HG03060 (cell line): ENCODE data around the gene RPL36AL.
A peak's percentile ranks its signal among the peaks of the same experiment; 100 is the strongest.
"Not testable (repeated sequence)": the region's sequence is repeated elsewhere in the genome, so short reads cannot be mapped to it uniquely, and the experiment has no call there.

Source experiments
- ATAC-seq: cut with Tn5 transposase; IDR thresholded peaks from one replicate; pipeline ENCODE4 v1.9.1; 2021; ENCODE audit warnings: low read depth, moderate number of reproducible peaks; ENCODE audit not compliant: unreplicated experiment

The RPL36AL gene

GRCh38 chr14:49619730-49620129, 696 bp downstream of the RPL36AL start:
- no peak for ATAC-seq

GRCh38 chr14:49619273-49619672, 1.2 kb downstream of the RPL36AL start:
- not testable (repeated sequence) for ATAC-seq

- no peak for ATAC-seq
Observed at GRCh38 chr14:49617852-49618519, 2.4 kb downstream of the RPL36AL start.

DNA sequence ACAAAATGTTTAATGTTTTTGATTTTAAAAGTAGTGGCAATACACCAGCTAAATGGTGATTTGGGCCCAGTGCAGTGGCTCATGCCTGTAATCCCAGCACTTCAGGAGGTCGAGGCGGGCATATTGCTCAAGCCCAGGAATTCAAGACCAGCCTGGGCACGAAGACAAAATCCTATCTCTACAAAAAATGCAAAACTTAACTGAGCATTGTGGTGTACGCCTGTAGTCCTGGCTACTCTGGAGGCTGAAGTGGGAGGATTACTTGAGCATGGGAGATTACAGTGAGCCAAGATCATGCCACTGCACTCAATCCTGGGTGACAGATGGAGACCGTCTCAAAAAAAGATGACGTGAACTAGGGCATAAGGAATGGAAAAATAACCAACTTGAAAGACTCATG, 4.7 kb downstream of the RPL36AL start:
- ATAC-seq, result no peak

GRCh38 chr14:49614196-49614595, 6.2 kb downstream of the RPL36AL start:
- ATAC-seq, result no peak

DNA sequence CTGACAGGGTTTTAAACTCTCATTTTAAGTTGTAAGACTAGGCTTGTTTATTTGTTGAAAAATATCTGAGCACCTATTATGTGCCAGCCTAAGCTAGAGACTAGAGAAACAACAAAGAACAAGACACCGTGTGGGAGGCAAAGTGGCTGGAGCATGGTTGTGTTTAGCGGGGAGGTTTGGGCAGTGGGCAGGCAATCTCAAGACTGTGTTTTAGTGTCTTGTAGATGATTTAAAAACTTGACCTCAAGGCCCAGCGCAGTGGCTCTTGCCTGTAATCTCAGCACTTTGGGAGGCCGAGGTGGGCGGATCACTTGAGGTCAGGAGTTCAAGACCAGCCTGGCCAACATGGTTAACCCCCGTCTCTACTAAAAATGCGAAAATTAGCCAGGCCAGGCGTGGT, 7.8 kb downstream of the RPL36AL start:
- no peak for ATAC-seq

DNA sequence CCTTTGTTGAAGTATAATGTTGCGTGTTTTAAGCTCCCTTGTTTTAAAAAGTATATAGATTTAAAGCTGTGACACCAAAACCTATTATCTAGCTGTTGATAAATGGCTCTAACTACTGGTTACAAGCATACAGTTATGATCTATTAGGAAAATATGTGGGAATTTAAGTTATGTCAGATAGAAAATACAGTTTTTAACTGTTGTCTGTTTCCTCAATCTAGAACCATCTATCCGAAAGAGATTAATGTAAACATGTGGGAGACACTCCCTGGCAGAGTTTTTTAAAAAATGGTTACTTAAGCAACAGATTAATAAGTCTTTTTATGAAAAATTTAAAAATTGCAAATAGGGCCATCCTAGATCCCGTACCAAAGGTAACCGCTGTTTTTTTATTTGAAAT, 8.2 kb downstream of the RPL36AL start:
- ATAC-seq, result no peak

GRCh38 chr14:49607583-49607982, 12.8 kb downstream of the RPL36AL start:
- no peak for ATAC-seq

DNA sequence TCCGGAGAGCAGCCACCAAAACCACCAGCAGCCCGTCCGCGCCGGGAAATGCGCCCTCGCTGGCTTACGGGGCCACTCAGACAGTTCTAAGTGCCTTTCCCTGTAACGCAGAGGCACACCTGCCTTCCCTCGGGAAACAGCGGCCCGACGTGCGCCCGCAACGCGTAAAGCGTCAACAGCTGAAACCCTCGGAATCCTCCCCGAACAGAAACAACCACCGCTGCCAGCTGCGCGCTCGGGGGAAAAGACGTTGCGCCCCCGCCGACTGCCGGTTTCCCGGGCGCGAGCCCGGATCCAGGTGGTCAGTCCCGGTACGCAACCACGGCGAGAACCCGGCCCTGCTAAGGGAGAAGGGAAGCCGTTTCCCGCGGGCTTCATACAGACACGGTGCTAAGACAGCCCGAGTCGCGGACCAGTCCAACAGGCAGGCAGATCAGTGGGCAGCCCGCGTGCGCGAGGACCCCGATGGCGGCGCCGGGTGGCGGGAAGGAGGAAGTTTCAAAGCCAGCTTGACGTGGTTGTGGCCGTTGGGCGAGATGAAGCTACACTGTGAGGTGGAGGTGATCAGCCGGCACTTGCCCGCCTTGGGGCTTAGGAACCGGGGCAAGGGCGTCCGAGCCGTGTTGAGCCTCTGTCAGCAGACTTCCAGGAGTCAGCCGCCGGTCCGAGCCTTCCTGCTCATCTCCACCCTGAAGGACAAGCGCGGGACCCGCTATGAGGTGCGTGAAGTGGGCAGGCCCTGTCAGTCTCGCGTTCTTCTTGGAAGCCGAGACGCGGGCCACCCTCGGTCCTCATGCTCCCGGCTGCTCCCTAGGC, 21.7 kb downstream of the RPL36AL start, which contains the start of gene LRR1:
Gene LRR1 (plus strand): TSS at position 456 of the 816 bp plus-strand sequence. CDS start 81 bp downstream, at position 537.
- ATAC-seq, result no peak

DNA sequence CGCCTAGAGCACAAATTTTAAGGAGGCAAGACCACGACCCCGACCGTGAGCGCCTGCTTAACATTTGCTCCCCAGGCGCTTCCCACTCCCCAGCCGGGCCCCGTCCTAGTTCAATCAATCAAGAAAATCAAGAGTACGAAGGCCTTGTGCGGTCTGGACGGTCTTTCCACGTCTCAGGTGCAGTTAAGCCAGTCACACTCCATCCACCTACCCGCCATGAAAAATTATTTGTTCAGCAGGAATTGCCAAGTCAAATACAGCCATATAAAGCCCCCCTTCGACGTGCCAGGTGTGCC, 22.3 kb downstream of the RPL36AL start:
- no peak for ATAC-seq

DNA sequence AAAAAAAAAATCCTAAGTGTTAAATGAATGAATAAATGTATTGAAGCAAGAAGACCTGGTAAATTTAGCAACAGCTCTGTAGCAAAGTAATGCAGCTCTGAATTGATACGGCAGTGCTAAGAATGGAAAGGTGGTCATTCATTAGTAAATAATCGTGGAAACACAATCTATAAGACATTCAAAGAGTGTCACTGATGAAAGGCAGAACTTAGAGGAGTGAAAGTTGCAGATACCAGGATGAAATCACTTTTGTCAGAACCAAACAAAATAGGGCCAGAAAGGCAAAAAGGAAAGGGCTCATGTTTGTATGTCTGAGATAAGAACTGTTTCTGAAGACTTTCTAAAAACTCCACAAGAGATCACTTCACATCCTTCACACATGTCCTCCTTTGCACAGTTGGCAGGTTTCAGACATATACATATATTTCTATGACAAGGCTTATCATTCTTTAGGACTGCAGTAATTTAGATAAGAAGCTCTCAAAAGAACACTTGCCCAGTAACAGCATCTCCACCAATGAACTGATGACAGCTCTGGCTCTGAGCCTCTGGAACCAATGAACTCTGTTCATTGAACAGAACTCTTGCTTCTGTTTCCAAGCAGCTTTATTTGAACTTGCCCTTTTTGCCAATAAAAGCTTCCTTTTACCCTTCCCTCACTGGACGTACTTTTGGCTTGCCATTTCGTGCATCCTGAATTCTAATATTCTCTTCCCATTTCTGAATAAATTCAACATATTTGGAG, 25.9 kb downstream of the RPL36AL start:
- ATAC-seq, result no peak

DNA sequence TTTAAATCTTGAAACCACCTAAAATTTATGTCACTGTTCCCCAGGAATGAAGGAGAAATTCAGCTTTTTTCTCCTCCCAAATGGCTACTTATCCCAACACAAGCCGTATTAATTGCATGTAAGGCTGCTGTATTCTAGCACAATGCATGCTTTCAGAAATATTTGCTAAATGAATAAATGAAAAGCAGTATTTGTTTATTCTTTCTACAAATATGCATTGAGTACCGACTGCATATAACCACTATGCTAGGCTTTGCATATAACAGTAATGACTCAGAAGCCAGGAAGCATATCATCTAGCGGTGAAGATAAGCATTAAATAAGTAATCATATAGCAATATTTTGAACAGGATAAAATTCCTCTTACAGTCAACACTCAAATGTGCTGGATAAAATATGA, 27.4 kb downstream of the RPL36AL start:
- ATAC-seq, result no peak

DNA sequence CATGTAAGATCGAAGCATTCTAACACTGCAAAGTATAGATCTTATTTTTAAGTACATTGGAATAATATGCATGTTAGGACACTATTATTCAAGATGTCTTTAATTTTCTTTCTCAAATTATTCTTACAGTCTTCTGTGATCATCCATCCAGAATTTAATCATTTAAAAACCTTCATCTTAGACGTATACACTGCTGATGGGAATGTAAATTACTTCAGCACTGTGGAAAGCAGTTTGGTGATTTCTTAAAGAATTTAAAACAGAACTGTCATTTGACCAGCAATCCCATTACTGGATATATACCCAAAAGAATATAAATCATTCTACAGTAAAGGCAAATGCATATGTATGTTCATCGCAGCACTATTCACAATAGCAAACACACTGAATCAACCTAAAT, 31.0 kb downstream of the RPL36AL start:
- no peak for ATAC-seq

GRCh38 chr14:49586673-49587460, 33.6 kb downstream of the RPL36AL start:
- ATAC-seq, result peak; percentile 35

DNA sequence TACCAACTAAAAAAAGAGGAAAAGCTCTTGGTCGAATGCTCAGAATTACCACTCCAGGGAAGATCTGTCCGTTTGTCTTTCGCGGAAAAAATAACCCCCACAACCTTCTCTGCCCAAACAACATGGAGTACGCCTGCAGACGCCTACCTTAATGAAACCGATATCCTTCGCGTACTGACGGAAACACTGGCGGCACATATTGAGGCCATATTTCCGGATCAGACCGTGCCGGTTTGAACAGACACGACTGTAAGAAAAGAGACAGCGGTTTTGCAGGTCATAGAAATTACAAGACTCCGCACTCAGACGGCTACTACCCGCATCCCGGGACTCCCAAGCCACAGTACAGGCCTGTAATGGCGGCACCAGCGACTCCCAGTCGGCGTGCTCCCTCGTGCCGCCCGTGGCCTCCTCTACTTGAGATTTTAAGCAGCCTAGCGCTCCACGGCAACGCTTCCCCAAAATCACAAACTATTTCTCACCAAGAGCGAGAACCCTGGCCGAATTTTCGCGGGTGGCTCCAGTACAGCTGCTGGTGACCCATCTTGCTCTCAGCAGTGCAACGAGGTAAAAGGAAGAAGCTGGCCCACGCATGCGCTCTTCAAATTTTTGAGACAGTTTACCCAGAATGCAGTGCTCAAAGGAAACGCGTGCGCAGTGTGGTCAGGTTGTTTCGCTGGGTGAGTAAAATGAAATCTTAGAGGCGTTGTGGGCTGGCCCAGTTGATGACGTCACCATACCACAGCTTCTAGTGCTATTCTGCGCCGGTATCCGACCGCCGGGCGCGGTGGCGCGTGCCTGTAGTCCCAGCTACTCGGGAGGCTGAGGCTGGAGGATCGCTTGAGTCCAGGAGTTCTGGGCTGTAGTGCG, 34.4 kb downstream of the RPL36AL start, which contains the start of gene RPS29:
Gene RPS29 (minus strand): TSS at position 578 of the 870 bp plus-strand sequence. CDS start 34 bp downstream, at position 544.
- peak; percentile 88 for ATAC-seq

- ATAC-seq, result not testable (repeated sequence)
Observed at GRCh38 chr14:49584981-49585640, 35.3 kb downstream of the RPL36AL start.

DNA sequence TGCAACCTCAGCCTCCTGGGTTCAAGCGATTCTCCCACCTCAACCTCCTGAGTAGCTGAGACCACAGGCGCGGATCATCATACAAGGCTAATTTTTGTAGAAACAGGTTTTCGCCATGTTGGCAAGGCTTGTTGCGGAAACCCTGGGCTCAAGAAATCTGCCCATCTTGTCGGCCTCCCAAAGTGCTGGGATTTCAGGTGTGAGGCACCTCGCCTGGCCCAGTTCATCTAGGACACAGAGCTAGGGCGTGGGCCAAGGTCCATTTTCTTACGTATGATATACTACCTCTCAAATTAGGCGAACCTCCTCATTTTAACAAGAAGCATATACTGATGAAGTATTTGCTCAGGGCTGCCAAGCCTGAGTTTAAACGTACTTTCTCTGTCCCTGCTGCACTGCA, 36.4 kb downstream of the RPL36AL start:
- ATAC-seq, result no peak

DNA sequence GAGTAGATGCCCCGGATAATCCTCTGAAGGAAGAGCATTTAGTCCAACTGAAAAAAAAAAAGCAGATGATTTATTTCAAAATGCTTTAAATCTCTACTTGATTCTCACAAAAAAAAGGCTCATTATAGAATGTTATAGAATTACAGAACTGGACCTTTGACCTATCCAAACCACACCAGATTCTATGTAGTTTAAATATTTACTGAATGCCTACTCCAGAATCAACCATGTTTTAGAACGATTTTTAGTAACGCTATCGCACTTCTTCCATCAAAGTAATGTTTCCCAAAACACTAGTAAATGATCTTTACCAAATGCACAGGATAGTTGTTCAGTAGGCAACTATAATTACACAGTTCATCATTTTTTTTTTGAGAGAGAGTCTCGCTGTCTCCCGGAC, 36.8 kb downstream of the RPL36AL start:
- ATAC-seq, result no peak
